HepG2 (cell line): ENCODE data around the gene PCNT. TPM values are rescaled to one million over a fixed set of nuclear protein-coding genes. Genes with fewer than 3 reads are reported as not detected.

Experiments
- ATAC-seq: fragments of 200-7000 bp; cut with Tn5 transposase; 3 replicates; pipeline ENCODE4 v1.9.1; 2020; ENCODE audit warnings: mild to moderate bottlenecking, moderate library complexity
- BruUV-seq: library from RNA; stranded (reverse); fragments of 400-500 nt; replicated peaks from 2 replicates; lab custom pipeline; 2021; lab: Mats Ljungman, UMichigan
- CTCF ChIA-PET: fragments of 300-600 bp; formaldehyde crosslinking; extraction: SDS; loops from one replicate; lab custom pipeline; 2021; ENCODE audit warnings: low total read pairs, inconsistent platforms, low intra/inter-chr PET ratio; lab: Yijun Ruan, JAX
- POLR2A ChIA-PET: fragments of 350-600 bp; sonication (Branson Sonifier 250); formaldehyde crosslinking; loops from one replicate; lab custom pipeline; 2020; ENCODE audit warnings: antibody characterized with exemption, inconsistent platforms; lab: Yijun Ruan, JAX
- DNase-seq: peaks from one replicate; pipeline ENCODE4 v3.0.0-alpha.2; 2015; ENCODE audit warnings: low spot score
- FAIRE-seq: peaks from 3 replicates; lab custom pipeline; 2011; peaks lifted over from hg19 to GRCh38; lab: Jason Lieb, UNC
- H2AFZ ChIP-seq: one replicate; pipeline ENCODE4 v1.6.1; 2011; ENCODE audit warnings: low read length, inconsistent platforms
- H3K27ac ChIP-seq: fragments of 300-600 bp; 3 replicates; pipeline ENCODE4 v1.8.0; 2011; ENCODE audit warnings: mixed run types, mild to moderate bottlenecking, mixed read lengths, low read length, inconsistent platforms; ENCODE audit not compliant: insufficient read depth; ENCODE audit errors: extremely low read length
- H3K27me3 ChIP-seq, 2 experiments: fragments of 200-600 bp in 1 of 2; 2 replicates in 1 of 2; 3 replicates in 1 of 2; pipeline versions ENCODE4 v1.6.0 to v1.8.0; 2011; ENCODE audit warnings: low read length in 2 of 2, mild to moderate bottlenecking in 2 of 2, moderate library complexity in 2 of 2, inconsistent platforms in 1 of 2; ENCODE audit not compliant: insufficient read depth in 2 of 2, control insufficient read depth in 1 of 2
- H3K36me3 ChIP-seq, 2 experiments: fragments of 200-600 bp in 1 of 2; replicated peaks in 1 of 2; 2 replicates in 1 of 2; 3 replicates in 1 of 2; pipeline versions ENCODE4 v1.5.1 to v1.8.0; 2011; ENCODE audit warnings: low read length in 2 of 2, inconsistent platforms in 1 of 2; ENCODE audit not compliant: insufficient read depth in 2 of 2, control insufficient read depth in 1 of 2
- H3K4me1 ChIP-seq: 2 replicates; pipeline ENCODE4 v1.5.1; 2012; ENCODE audit warnings: low read length, inconsistent platforms; ENCODE audit not compliant: insufficient read depth
- H3K4me2 ChIP-seq: 2 replicates; pipeline ENCODE4 v1.6.0; 2011; ENCODE audit warnings: low read depth, low read length, inconsistent platforms
- H3K4me3 ChIP-seq, 3 experiments: fragments of 200-600 bp in 1 of 3; sonication (generic), shearing (Covaris generic) in 1 of 3; replicated peaks in 1 of 3; 2 replicates each; pipeline ENCODE4 v1.5.1; 2011 to 2016; ENCODE audit warnings: low read length in 3 of 3, inconsistent platforms in 2 of 3, low read depth in 2 of 3, mild to moderate bottlenecking in 2 of 3, control low read depth in 1 of 3, mixed read lengths in 1 of 3; ENCODE audit not compliant: insufficient read depth in 1 of 3
- H3K79me2 ChIP-seq: one replicate; pipeline ENCODE4 v1.6.1; 2011; ENCODE audit warnings: low read length, inconsistent platforms; ENCODE audit not compliant: insufficient read depth
- H3K9ac ChIP-seq: 2 replicates; pipeline ENCODE4 v1.6.0; 2011; ENCODE audit warnings: mild to moderate bottlenecking, low read depth, low read length, inconsistent platforms; ENCODE audit not compliant: insufficient read depth
- H3K9me3 ChIP-seq: 2 replicates; pipeline ENCODE4 v1.5.1; 2012; ENCODE audit warnings: mild to moderate bottlenecking, low read length
- H4K20me1 ChIP-seq: 2 replicates; pipeline ENCODE4 v1.6.0; 2011; ENCODE audit warnings: inconsistent platforms, mild to moderate bottlenecking, low read length, moderate library complexity; ENCODE audit not compliant: insufficient read depth
- ARNT ChIP-seq: fragments of 450-650 bp; IDR thresholded peaks from 2 replicates; pipeline ENCODE4 v1.6.1; 2017
- FOXK2 ChIP-seq: fragments of 450-650 bp; IDR thresholded peaks from 2 replicates; pipeline ENCODE4 v1.6.1; 2016
- GABPA ChIP-seq, 2 experiments: IDR thresholded peaks; 2 replicates each; pipeline ENCODE4 v1.6.1; 2011 to 2016; ENCODE audit warnings: low read depth in 2 of 2, low read length in 1 of 2, missing biosample characterization in 1 of 2, missing genetic modification characterization in 1 of 2
- GPN1 ChIP-seq: sonication (generic); formaldehyde crosslinking; IDR thresholded peaks from 2 replicates; pipeline ENCODE4 v1.5.1; 2020; ENCODE audit warnings: missing genetic modification reagents, borderline replicate concordance
- HOXA3 ChIP-seq: sonication (generic); formaldehyde crosslinking; IDR thresholded peaks from 2 replicates; pipeline ENCODE4 v1.5.0; 2020; ENCODE audit warnings: missing genetic modification reagents
- MBD4 ChIP-seq: IDR thresholded peaks from 2 replicates; pipeline ENCODE4 v1.6.1; 2012; ENCODE audit warnings: low read length, inconsistent platforms, borderline replicate concordance
- MYC ChIP-seq: sonication (generic); formaldehyde crosslinking; IDR thresholded peaks from 2 replicates; pipeline ENCODE4 v1.9.0; 2021; ENCODE audit warnings: missing genetic modification reagents, borderline replicate concordance
- NR3C1 ChIP-seq: sonication (generic); formaldehyde crosslinking; IDR thresholded peaks from 2 replicates; pipeline ENCODE4 v1.4.0; 2020; ENCODE audit warnings: missing genetic modification reagents
- PATZ1 ChIP-seq: sonication (generic); formaldehyde crosslinking; IDR thresholded peaks from 2 replicates; pipeline ENCODE4 v1.4.0; 2020; ENCODE audit warnings: missing genetic modification reagents
- THAP8 ChIP-seq: sonication (generic); formaldehyde crosslinking; IDR thresholded peaks from 2 replicates; pipeline ENCODE4 v1.5.1; 2020; ENCODE audit warnings: missing genetic modification reagents, mild to moderate bottlenecking, borderline replicate concordance
- YEATS2 ChIP-seq: sonication (generic); formaldehyde crosslinking; IDR thresholded peaks from 2 replicates; pipeline ENCODE4 v1.4.0; 2020; ENCODE audit warnings: missing genetic modification reagents, borderline replicate concordance
- ZEB1 ChIP-seq: IDR thresholded peaks from 2 replicates; pipeline ENCODE4 v1.6.1; 2012; ENCODE audit warnings: mild to moderate bottlenecking, low read depth, inconsistent platforms; ENCODE audit not compliant: insufficient replicate concordance
- ZFP36L2 ChIP-seq: sonication (generic); formaldehyde crosslinking; IDR thresholded peaks from 2 replicates; pipeline ENCODE4 v1.4.0; 2020; ENCODE audit warnings: missing genetic modification reagents
- ZNF10 ChIP-seq: sonication (generic); formaldehyde crosslinking; IDR thresholded peaks from 2 replicates; pipeline ENCODE4 v1.4.0; 2020; ENCODE audit warnings: mild to moderate bottlenecking, low read depth, missing genetic modification reagents, borderline replicate concordance
- ZNF296 ChIP-seq: sonication (generic); formaldehyde crosslinking; conservative IDR thresholded peaks from 2 replicates; pipeline ENCODE4 v1.5.0; 2020; ENCODE audit warnings: mild to moderate bottlenecking, missing genetic modification reagents
- ZNF337 ChIP-seq: sonication (generic); formaldehyde crosslinking; IDR thresholded peaks from 2 replicates; pipeline ENCODE4 v1.5.1; 2020; ENCODE audit warnings: missing genetic modification reagents, low read depth, mild to moderate bottlenecking, borderline replicate concordance
- ZNF343 ChIP-seq: sonication (generic); formaldehyde crosslinking; IDR thresholded peaks from 2 replicates; pipeline ENCODE4 v1.4.0; 2020; ENCODE audit warnings: mild to moderate bottlenecking, missing genetic modification reagents
- ZNF572 ChIP-seq: sonication (generic); formaldehyde crosslinking; IDR thresholded peaks from 2 replicates; pipeline ENCODE4 v1.5.1; 2020; ENCODE audit warnings: mild to moderate bottlenecking, missing genetic modification reagents
- ZSCAN25 ChIP-seq: sonication (generic); formaldehyde crosslinking; IDR thresholded peaks from 2 replicates; pipeline ENCODE4 v1.8.0; 2022; ENCODE audit warnings: mild to moderate bottlenecking, missing genetic modification reagents
- WGBS: methylation state at CpG from one replicate; pipeline ENCODE4 v1.1.6; 2017; ENCODE audit warnings: low lambda C conversion rate; 5-methylcytosine and 5-hydroxymethylcytosine counted together
- in situ Hi-C: cut with HindIII; loops from 2 replicates; pipeline ENCODE4 v1.10.0; 2017; ENCODE audit warnings: low pct_unique_long_range_greater_than_20kb; ENCODE audit not compliant: extremely low pct_ligation_motif_present
- intact Hi-C: fragments of 100-400 bp; cut with micrococcal nuclease; formaldehyde crosslinking; loops from one replicate; pipeline ENCODE4 v1.10.0; 2022; ENCODE audit not compliant: unreplicated experiment
- polyA plus RNA-seq, 8 experiments: library from polyadenylated mRNA; depleted of rRNA in 3 of 8; stranded (reverse) in 7 of 8; unstranded in 1 of 8; fragments of >200 nt; fragmentation: Illumina TruSeq in 4 of 8; extraction: Trizol in 4 of 8; gene quantifications; 2 replicates each; pipeline versions ENCODE4 v1.2.1 to v1.2.3, GENCODE V29; 2011 to 2016; ENCODE audit warnings: low read depth in 4 of 8, missing spikeins in 1 of 8, mixed read lengths in 1 of 8; ENCODE audit not compliant: insufficient read depth in 1 of 8
- total RNA-seq, 5 experiments: library from RNA; depleted of rRNA; stranded (reverse); fragments of >200 nt; fragmentation: Illumina TruSeq; extraction: Trizol; gene quantifications; 2 replicates each; pipeline ENCODE4 v1.2.3, GENCODE V29; 2016; ENCODE audit warnings: low read depth in 1 of 5
- TF ChIP-seq, protein P1 (sequence below): IDR thresholded peaks from 2 replicates; pipeline ENCODE4 v1.6.1; 2016; ENCODE audit warnings: control low read depth

PCNT gene
- total and polyA plus RNA-seq, 2 of the 13 experiments (the other 11 are each of a cell fraction or from before 2014, with no cell fraction given) = 5.6 to 12.4 TPM

DNA sequence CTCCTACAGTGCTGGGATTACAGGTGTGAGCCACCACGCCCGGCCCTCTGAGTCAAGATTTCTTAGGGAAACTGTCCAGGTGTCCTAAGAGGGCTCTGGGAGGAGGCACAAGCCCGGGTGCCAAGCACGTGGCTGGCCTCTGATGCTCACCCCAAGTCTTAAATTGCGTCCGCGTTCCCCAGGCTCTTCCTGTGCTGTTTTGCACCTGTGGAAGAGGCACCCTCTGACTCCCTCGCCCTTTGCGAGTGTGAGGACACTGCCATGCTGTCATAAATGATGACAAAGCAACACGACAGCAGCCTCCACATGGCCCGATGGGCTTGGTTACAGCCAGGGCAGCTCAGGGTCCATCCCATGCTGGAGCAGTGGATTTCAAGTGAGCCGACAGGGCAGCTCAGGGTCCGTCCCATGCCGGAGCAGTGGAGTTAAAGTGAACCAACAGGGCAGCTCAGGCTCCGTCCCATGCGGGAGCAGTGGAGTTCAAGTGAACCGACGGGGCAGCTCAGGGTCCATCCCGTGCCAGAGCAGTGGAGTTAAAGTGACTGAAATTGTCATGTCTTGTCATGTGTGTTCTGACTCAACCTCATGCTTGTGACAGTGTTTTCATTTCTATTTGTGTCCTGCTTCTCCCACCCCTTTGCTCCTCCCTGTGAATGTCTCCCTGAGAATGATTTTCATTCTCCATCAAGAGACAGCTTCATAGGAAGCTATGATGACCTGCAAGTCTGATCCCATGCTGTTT is 33.9 kb downstream of the PCNT start:
- no peak for FAIRE-seq
- ChIA-PET CTCF (no interaction called here), POLR2A (no interaction called here)
- H3K27me3 ChIP-seq = no peaks in the 10 kb centered on the region
- H3K79me2 ChIP-seq = no peaks in the 10 kb centered on the region
- in situ Hi-C loops = no loop called here
- peaks cover 30 to 47% of the 10 kb centered on the region in 2 experiments for H3K36me3 ChIP-seq
- no peak overlapping the region for H2AFZ ChIP-seq
- whole genome bisulfite sequencing = 99% methylated on average over 16 of the region's 19 CpGs
- H3K9ac ChIP-seq = no peak overlapping the region
- no peaks in the 10 kb centered on the region for H3K4me1 ChIP-seq
- no peak for DNase-seq
- no peak for TF ChIP-seq PATZ1 (CRISPR knock-in tag)
- TF ChIP-seq ARNT = no peak
- TF ChIP-seq GABPA (IDR thresholded peaks at IDR 0.05; ENCODE audit: low read depth, low read length) = no peak
- no peak for TF ChIP-seq GABPA (CRISPR knock-in tag; IDR thresholded peaks at IDR 0.05; ENCODE audit: low read depth)
- no peak for TF ChIP-seq NR3C1 (CRISPR knock-in tag)
- TF ChIP-seq ZFP36L2 (CRISPR knock-in tag) = no peak
- no peak for TF ChIP-seq MYC
- no peak for TF ChIP-seq GPN1
- no peak for TF ChIP-seq ZNF296
- no peak for TF ChIP-seq ZNF337 (CRISPR knock-in tag)
- TF ChIP-seq ZEB1 = no peak
- TF ChIP-seq ZNF572 (CRISPR knock-in tag) = no peak
- TF ChIP-seq ZSCAN25 = no peak
- no peak for TF ChIP-seq ZNF10 (CRISPR knock-in tag)
- TF ChIP-seq FOXK2 = no peak
- no peak for TF ChIP-seq MBD4
- TF ChIP-seq THAP8 (CRISPR knock-in tag) = no peak
- TF ChIP-seq HOXA3 = no peak
- TF ChIP-seq, protein P1, sequence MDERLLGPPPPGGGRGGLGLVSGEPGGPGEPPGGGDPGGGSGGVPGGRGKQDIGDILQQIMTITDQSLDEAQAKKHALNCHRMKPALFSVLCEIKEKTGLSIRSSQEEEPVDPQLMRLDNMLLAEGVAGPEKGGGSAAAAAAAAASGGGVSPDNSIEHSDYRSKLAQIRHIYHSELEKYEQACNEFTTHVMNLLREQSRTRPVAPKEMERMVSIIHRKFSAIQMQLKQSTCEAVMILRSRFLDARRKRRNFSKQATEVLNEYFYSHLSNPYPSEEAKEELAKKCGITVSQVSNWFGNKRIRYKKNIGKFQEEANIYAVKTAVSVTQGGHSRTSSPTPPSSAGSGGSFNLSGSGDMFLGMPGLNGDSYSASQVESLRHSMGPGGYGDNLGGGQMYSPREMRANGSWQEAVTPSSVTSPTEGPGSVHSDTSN (CRISPR knock-in tag) = no peak
- no peak for TF ChIP-seq ZNF343 (CRISPR knock-in tag)
- TF ChIP-seq YEATS2 (CRISPR knock-in tag) = no peak
- H3K27ac ChIP-seq = no peak overlapping the region
- intact Hi-C loops = no loop called here
- BruUV-seq = no TSS peak
- no peaks in the 10 kb centered on the region for H4K20me1 ChIP-seq
- no peak for ATAC-seq
- H3K9me3 ChIP-seq = no peaks in the 10 kb centered on the region
- H3K4me3 ChIP-seq = no peak overlapping the region
- H3K4me2 ChIP-seq = no peak overlapping the region
